H9 (cell line): ENCODE measurements around the gene CORIN. TPM values are rescaled to one million over a fixed set of nuclear protein-coding genes. Genes with fewer than 3 reads are reported as not detected.

Experiments
- DNase-seq: peaks from one replicate; pipeline ENCODE4 v3.0.0-alpha.2; 2017
- H2AFZ ChIP-seq: one replicate; pipeline ENCODE4 v1.6.1; 2013; ENCODE audit warnings: mild to moderate bottlenecking, low read length, control low read depth, moderate library complexity
- H2AK5ac ChIP-seq: 2 replicates; pipeline ENCODE4 v1.6.1; 2013; ENCODE audit warnings: low read length, control low read depth, mixed read lengths; ENCODE audit not compliant: insufficient read length
- H2BK120ac ChIP-seq: one replicate; pipeline ENCODE4 v1.6.1; 2013; ENCODE audit warnings: low read depth, mild to moderate bottlenecking, low read length, control low read depth, inconsistent platforms; ENCODE audit not compliant: poor library complexity, severe bottlenecking
- H2BK12ac ChIP-seq: 2 replicates; pipeline ENCODE4 v1.6.1; 2013; ENCODE audit warnings: low read length, control low read depth, mixed read lengths, low read depth; ENCODE audit not compliant: insufficient read length
- H2BK15ac ChIP-seq: 2 replicates; pipeline ENCODE4 v1.6.1; 2013; ENCODE audit warnings: low read depth, low read length, control low read depth
- H2BK20ac ChIP-seq: one replicate; pipeline ENCODE4 v1.6.1; 2013; ENCODE audit warnings: low read depth, mild to moderate bottlenecking, low read length, control low read depth, inconsistent platforms; ENCODE audit not compliant: poor library complexity, severe bottlenecking
- H2BK5ac ChIP-seq: 2 replicates; pipeline ENCODE4 v1.6.1; 2013; ENCODE audit warnings: low read length, control low read depth, mixed read lengths; ENCODE audit not compliant: insufficient read length
- H3K14ac ChIP-seq: 2 replicates; pipeline ENCODE4 v1.6.1; 2013; ENCODE audit warnings: low read length, control low read depth; ENCODE audit not compliant: insufficient read depth
- H3K18ac ChIP-seq: 2 replicates; pipeline ENCODE4 v1.6.1; 2013; ENCODE audit warnings: low read depth, mild to moderate bottlenecking, mixed read lengths, low read length, control low read depth; ENCODE audit not compliant: insufficient read length
- H3K23ac ChIP-seq: 2 replicates; pipeline ENCODE4 v1.6.1; 2013; ENCODE audit warnings: low read length, control low read depth, mixed read lengths, low read depth; ENCODE audit not compliant: insufficient read length
- H3K23me2 ChIP-seq: 2 replicates; pipeline ENCODE4 v1.6.1; 2013; ENCODE audit warnings: low read depth, mild to moderate bottlenecking, mixed read lengths, low read length, control low read depth; ENCODE audit not compliant: insufficient read length, poor library complexity, severe bottlenecking
- H3K27ac ChIP-seq: 2 replicates; pipeline ENCODE4 v1.5.1; 2013; ENCODE audit warnings: low read length, control low read depth, mixed read lengths, low read depth; ENCODE audit not compliant: insufficient read length
- H3K27me3 ChIP-seq: 2 replicates; pipeline ENCODE4 v1.6.1; 2013; ENCODE audit warnings: low read length, control low read depth, inconsistent platforms; ENCODE audit not compliant: insufficient read depth
- H3K4ac ChIP-seq: 2 replicates; pipeline ENCODE4 v1.6.1; 2013; ENCODE audit warnings: low read depth, mild to moderate bottlenecking, control low read depth, inconsistent platforms, low read length, moderate library complexity
- H3K4me1 ChIP-seq: 2 replicates; pipeline ENCODE4 v1.6.1; 2013; ENCODE audit warnings: low read length, control low read depth, inconsistent platforms; ENCODE audit not compliant: insufficient read depth
- H3K4me2 ChIP-seq: 2 replicates; pipeline ENCODE4 v1.6.1; 2013; ENCODE audit warnings: low read length, control low read depth, mixed read lengths; ENCODE audit not compliant: insufficient read length, insufficient read depth
- H3K56ac ChIP-seq: 2 replicates; pipeline ENCODE4 v1.6.1; 2013; ENCODE audit warnings: low read depth, mild to moderate bottlenecking, mixed read lengths, low read length, control low read depth; ENCODE audit not compliant: insufficient read length
- H3K79me1 ChIP-seq: 2 replicates; pipeline ENCODE4 v1.6.1; 2013; ENCODE audit warnings: low read depth, mild to moderate bottlenecking, moderate library complexity, low read length, control low read depth, inconsistent platforms; ENCODE audit not compliant: insufficient read depth, poor library complexity, severe bottlenecking
- H3K79me2 ChIP-seq: 2 replicates; pipeline ENCODE4 v1.6.1; 2013; ENCODE audit warnings: low read length, control low read depth, inconsistent platforms; ENCODE audit not compliant: insufficient read depth
- H3K9ac ChIP-seq: 2 replicates; pipeline ENCODE4 v1.6.1; 2013; ENCODE audit warnings: low read length, control low read depth, mixed read lengths; ENCODE audit not compliant: insufficient read length; ENCODE audit errors: extremely low read depth
- H3K9me3 ChIP-seq: one replicate; pipeline ENCODE4 v1.6.1; 2013; ENCODE audit warnings: low read depth, low read length, inconsistent platforms; ENCODE audit not compliant: control insufficient read depth
- H3T11ph ChIP-seq: one replicate; pipeline ENCODE4 v1.6.1; 2013; ENCODE audit warnings: mild to moderate bottlenecking, low read length, control low read depth, inconsistent platforms
- H4K20me1 ChIP-seq: one replicate; pipeline ENCODE4 v1.6.1; 2013; ENCODE audit not compliant: control insufficient read depth, insufficient read length, insufficient read depth
- H4K5ac ChIP-seq: 2 replicates; pipeline ENCODE4 v1.6.1; 2013; ENCODE audit warnings: low read depth, mild to moderate bottlenecking, mixed read lengths, low read length, control low read depth; ENCODE audit not compliant: insufficient read length
- H4K8ac ChIP-seq: replicated peaks from 2 replicates; pipeline ENCODE4 v1.6.1; 2013; ENCODE audit warnings: low read length, control low read depth, mixed read lengths, low read depth; ENCODE audit not compliant: insufficient read length
- H4K91ac ChIP-seq: 2 replicates; pipeline ENCODE4 v1.6.1; 2013; ENCODE audit warnings: low read depth, mild to moderate bottlenecking, moderate library complexity, mixed read lengths, low read length, control low read depth; ENCODE audit not compliant: insufficient read length
- H3K27ac Mint-ChIP-seq, 3 experiments: 2 replicates in 2 of 3; 3 replicates in 1 of 3; pipeline ENCODE4 v1.8.0; 2020 to 2021; ENCODE audit warnings: mixed read lengths in 3 of 3, mild to moderate bottlenecking in 1 of 3, moderate library complexity in 1 of 3
- H3K27me3 Mint-ChIP-seq: 2 replicates; pipeline ENCODE4 v1.8.0; 2021; ENCODE audit warnings: low read depth, mild to moderate bottlenecking, moderate library complexity, mixed read lengths
- H3K36me3 Mint-ChIP-seq, 3 experiments: 2 replicates in 2 of 3; 3 replicates in 1 of 3; pipeline ENCODE4 v1.8.0; 2020 to 2021; ENCODE audit warnings: low read depth in 3 of 3, mixed read lengths in 3 of 3; ENCODE audit not compliant: insufficient read depth in 1 of 3
- H3K4me1 Mint-ChIP-seq, 2 experiments: 2 replicates each; pipeline ENCODE4 v1.8.0; 2020; ENCODE audit warnings: mixed read lengths in 2 of 2
- H3K4me3 Mint-ChIP-seq, 2 experiments: 2 replicates in 1 of 2; 3 replicates in 1 of 2; pipeline ENCODE4 v1.8.0; 2020 to 2021; ENCODE audit warnings: mild to moderate bottlenecking in 2 of 2, mixed read lengths in 2 of 2, moderate library complexity in 1 of 2
- H3K9me3 Mint-ChIP-seq, 2 experiments: 2 replicates in 1 of 2; 3 replicates in 1 of 2; pipeline ENCODE4 v1.8.0; 2020; ENCODE audit warnings: mild to moderate bottlenecking in 2 of 2, mixed read lengths in 2 of 2, moderate library complexity in 1 of 2
- WGBS: extraction: QIAGEN DNeasy Blood & Tissue Kit; methylation state at CpG from one replicate; pipeline ENCODE4 v1.1.7; 2013; ENCODE audit warnings: missing lambda C conversion rate, low lambda C conversion rate, mixed read lengths; ENCODE audit not compliant: insufficient read length; ENCODE audit errors: extremely low coverage; 5-methylcytosine and 5-hydroxymethylcytosine counted together
- total RNA-seq: library from RNA; stranded (reverse); gene quantifications from 2 replicates; pipeline ENCODE4 v1.2.1, GENCODE V29; 2021
- TF ChIP-seq, protein P1 (sequence below): fragments of 200-600 bp; sonication (generic); conservative IDR thresholded peaks from 3 replicates; pipeline ENCODE4 v1.8.0; 2021; ENCODE audit warnings: antibody characterized with exemption, mild to moderate bottlenecking

Gene CORIN
- total RNA-seq, 1 experiment from 2014 or later: 0.39 TPM

- Histone ChIP-seq H2BK12ac (no peak overlapping the region), H3K4me1 (no peaks in the 10 kb centered on the region), H3K23me2 (no peaks in the 10 kb centered on the region), H3T11ph (no peak overlapping the region), H3K79me1 (no peaks in the 10 kb centered on the region), H3K14ac (no peak overlapping the region), H4K8ac (no peak overlapping the region), H3K23ac (no peak overlapping the region), H3K9ac (no peak overlapping the region), H4K91ac (no peak overlapping the region), H3K56ac (no peak overlapping the region), H2BK20ac (no peak overlapping the region), H3K27me3 (no peaks in the 10 kb centered on the region), H3K18ac (no peak overlapping the region), H3K27ac (no peak overlapping the region), H2AFZ (no peak overlapping the region), H3K4me2 (no peak overlapping the region), H2BK120ac (no peak overlapping the region), H2BK15ac (no peak overlapping the region), H3K9me3 (no peaks in the 10 kb centered on the region), H4K20me1 (no peaks in the 10 kb centered on the region), H2AK5ac (no peak overlapping the region), H2BK5ac (no peak overlapping the region), H3K79me2 (no peaks in the 10 kb centered on the region), H4K5ac (no peak overlapping the region), H3K4ac (no peak overlapping the region)
- DNase-seq: no peak
- Mint-ChIP-seq H3K4me3 (no peak overlapping the region), H3K36me3 (peaks cover 38 to 66% (median 49%) of the 10 kb centered on the region in 3 experiments), H3K27ac (no peak overlapping the region), H3K27me3 (no peaks in the 10 kb centered on the region), H3K4me1 (peaks cover 0 to 4% of the 10 kb centered on the region in 2 experiments; a peak in 2 of 4 replicates), H3K9me3 (no peaks in the 10 kb centered on the region; a peak in 1 of 5 replicates)
- TF ChIP-seq, protein P1, sequence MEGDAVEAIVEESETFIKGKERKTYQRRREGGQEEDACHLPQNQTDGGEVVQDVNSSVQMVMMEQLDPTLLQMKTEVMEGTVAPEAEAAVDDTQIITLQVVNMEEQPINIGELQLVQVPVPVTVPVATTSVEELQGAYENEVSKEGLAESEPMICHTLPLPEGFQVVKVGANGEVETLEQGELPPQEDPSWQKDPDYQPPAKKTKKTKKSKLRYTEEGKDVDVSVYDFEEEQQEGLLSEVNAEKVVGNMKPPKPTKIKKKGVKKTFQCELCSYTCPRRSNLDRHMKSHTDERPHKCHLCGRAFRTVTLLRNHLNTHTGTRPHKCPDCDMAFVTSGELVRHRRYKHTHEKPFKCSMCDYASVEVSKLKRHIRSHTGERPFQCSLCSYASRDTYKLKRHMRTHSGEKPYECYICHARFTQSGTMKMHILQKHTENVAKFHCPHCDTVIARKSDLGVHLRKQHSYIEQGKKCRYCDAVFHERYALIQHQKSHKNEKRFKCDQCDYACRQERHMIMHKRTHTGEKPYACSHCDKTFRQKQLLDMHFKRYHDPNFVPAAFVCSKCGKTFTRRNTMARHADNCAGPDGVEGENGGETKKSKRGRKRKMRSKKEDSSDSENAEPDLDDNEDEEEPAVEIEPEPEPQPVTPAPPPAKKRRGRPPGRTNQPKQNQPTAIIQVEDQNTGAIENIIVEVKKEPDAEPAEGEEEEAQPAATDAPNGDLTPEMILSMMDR: no peak
- WGBS: no CpG with 5 or more reads among the region's 2 CpGs
Observed at GRCh38 chr4:47848041-47848440, 10.2 kb upstream of the CORIN start.
